Esophagus muscularis mucosa (tissue), 4 donors: Measurements from ENCODE around the gene TMEM38B. TPM values are rescaled to one million over a fixed set of nuclear protein-coding genes. Genes with fewer than 3 reads are reported as not detected.

ENCODE experiments used
- DNase-seq: peaks from one replicate; pipeline ENCODE4 v3.0.0-alpha.2; 2017; ENCODE audit errors: extremely low spot score
- H3K27ac ChIP-seq, 4 donors: fragments of 200-600 bp; sonication (generic); replicated peaks in 1 of 4; 1 replicate in 3 of 4; 2 replicates in 1 of 4; pipeline ENCODE4 v1.5.1; 2016 to 2019; ENCODE audit warnings: mild to moderate bottlenecking in 1 of 4
- H3K27me3 ChIP-seq, 4 donors: fragments of 200-600 bp; sonication (generic); one replicate each; pipeline versions ENCODE4 v1.5.1 to v1.6.0; 2016 to 2019
- H3K36me3 ChIP-seq, 4 donors: fragments of 200-600 bp; sonication (generic); one replicate each; pipeline ENCODE4 v1.5.1; 2016 to 2019
- H3K4me1 ChIP-seq, 4 donors: fragments of 200-600 bp; sonication (generic); one replicate each; pipeline ENCODE4 v1.5.1; 2016 to 2019
- H3K4me3 ChIP-seq, 4 donors: fragments of 200-600 bp; sonication (generic); 1 replicate in 2 of 4; 2 replicates in 2 of 4; pipeline ENCODE4 v1.5.1; 2016 to 2019; ENCODE audit warnings: mild to moderate bottlenecking in 4 of 4, moderate library complexity in 1 of 4
- H3K9me3 ChIP-seq, 4 donors: fragments of 200-600 bp; sonication (generic); 1 replicate in 3 of 4; 2 replicates in 1 of 4; pipeline ENCODE4 v1.5.1; 2016 to 2019
- EP300 ChIP-seq: sonication (generic); formaldehyde crosslinking; IDR thresholded peaks from one replicate; pipeline ENCODE4 v1.6.1; 2017; ENCODE audit warnings: antibody characterized with exemption
- POLR2A ChIP-seq: fragments of 450-650 bp; IDR thresholded peaks from one replicate; pipeline ENCODE4 v1.6.1; 2017; ENCODE audit warnings: antibody characterized with exemption, moderate library complexity, mild to moderate bottlenecking, low read depth
- POLR2AphosphoS5 ChIP-seq, 2 donors: sonication (generic); formaldehyde crosslinking; IDR thresholded peaks; one replicate each; pipeline ENCODE4 v1.6.1; 2017; ENCODE audit warnings: antibody characterized with exemption in 2 of 2
- WGBS: methylation state at CpG from one replicate; pipeline ENCODE4 v1.1.5; 2018; 5-methylcytosine and 5-hydroxymethylcytosine counted together
- intact Hi-C: fragments of 100-400 bp; cut with DNase I; formaldehyde crosslinking; loops from one replicate; pipeline ENCODE4 v1.15.1; 2023
- total RNA-seq, 4 donors: library from RNA; depleted of rRNA; stranded (reverse); fragments of >200 nt; gene quantifications; one replicate each; pipeline versions ENCODE4 v1.1.0 to v1.2.1, GENCODE V29; 2016
- TF ChIP-seq, protein P1 (sequence below), 3 experiments: fragments of 200-600 bp in 2 of 3; fragments of 450-650 bp in 1 of 3; sonication (generic) in 2 of 3; IDR thresholded peaks; one replicate each; pipeline ENCODE4 v1.5.1; 2017 to 2019; ENCODE audit warnings: antibody characterized with exemption in 3 of 3, mild to moderate bottlenecking in 2 of 3, moderate library complexity in 1 of 3

The TMEM38B gene
- total RNA-seq, 4 donors from 2014 or later, result 8.0 to 15.1 (median 11.9) TPM

DNA sequence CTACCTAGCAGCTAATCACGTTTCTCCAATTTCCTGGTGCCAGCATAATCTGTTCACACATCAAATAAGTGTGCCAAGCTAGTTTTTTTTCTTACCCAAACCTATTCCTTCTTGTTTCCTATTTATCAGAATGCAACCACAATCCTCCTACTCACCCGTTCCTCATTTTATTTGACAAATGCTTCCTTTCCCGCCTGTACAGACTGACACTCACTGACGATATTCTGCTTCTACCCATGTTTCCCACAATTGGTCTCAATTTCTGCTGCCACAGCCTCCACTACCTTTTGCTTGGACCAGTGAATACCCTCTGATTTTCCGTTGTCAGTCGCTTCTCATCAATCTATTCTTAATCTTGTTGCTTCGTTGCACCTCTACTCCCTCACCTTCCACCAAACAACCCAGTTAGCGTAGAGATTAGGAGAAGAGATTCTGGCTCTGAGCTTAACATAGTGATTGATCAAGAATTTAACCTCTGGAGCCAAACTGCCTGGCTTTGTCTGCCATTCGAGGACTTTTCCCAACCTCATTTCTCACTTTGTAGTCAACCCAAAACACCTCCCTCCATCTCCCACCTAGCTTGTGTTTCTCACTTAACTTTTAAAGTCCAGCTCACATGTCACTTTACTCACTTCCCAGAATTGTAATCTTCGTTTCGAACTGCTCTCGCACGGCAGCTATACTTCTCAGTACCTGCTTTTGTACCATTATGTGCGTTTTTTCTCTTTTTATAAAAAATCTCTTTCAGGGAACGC is 729 bp upstream of the TMEM38B start:
- intact Hi-C loops, result no loop called here
- Histone ChIP-seq H3K4me3 (peak overlapping the region; percentile 75 to 85 (median 82)), H3K9me3 (no peaks in the 10 kb centered on the region), H3K27ac (peak overlapping the region in 1 of 4 donors; percentile 83), H3K27me3 (peaks cover 0 to 26% (median 0%) of the 10 kb centered on the region in 4 donors), H3K4me1 (peaks cover 7 to 20% (median 17%) of the 10 kb centered on the region in 4 donors), H3K36me3 (no peaks in the 10 kb centered on the region)
- TF ChIP-seq, protein P1, sequence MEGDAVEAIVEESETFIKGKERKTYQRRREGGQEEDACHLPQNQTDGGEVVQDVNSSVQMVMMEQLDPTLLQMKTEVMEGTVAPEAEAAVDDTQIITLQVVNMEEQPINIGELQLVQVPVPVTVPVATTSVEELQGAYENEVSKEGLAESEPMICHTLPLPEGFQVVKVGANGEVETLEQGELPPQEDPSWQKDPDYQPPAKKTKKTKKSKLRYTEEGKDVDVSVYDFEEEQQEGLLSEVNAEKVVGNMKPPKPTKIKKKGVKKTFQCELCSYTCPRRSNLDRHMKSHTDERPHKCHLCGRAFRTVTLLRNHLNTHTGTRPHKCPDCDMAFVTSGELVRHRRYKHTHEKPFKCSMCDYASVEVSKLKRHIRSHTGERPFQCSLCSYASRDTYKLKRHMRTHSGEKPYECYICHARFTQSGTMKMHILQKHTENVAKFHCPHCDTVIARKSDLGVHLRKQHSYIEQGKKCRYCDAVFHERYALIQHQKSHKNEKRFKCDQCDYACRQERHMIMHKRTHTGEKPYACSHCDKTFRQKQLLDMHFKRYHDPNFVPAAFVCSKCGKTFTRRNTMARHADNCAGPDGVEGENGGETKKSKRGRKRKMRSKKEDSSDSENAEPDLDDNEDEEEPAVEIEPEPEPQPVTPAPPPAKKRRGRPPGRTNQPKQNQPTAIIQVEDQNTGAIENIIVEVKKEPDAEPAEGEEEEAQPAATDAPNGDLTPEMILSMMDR (IDR thresholded peaks at IDR 0.05), result no peak
- TF ChIP-seq EP300 (no peak), POLR2A (no peak), POLR2AphosphoS5 (IDR thresholded peaks at IDR 0.05) (no peak)
- DNase-seq, result no peak
- 6% methylated on average over 15 of the region's 15 CpGs for WGBS

DNA sequence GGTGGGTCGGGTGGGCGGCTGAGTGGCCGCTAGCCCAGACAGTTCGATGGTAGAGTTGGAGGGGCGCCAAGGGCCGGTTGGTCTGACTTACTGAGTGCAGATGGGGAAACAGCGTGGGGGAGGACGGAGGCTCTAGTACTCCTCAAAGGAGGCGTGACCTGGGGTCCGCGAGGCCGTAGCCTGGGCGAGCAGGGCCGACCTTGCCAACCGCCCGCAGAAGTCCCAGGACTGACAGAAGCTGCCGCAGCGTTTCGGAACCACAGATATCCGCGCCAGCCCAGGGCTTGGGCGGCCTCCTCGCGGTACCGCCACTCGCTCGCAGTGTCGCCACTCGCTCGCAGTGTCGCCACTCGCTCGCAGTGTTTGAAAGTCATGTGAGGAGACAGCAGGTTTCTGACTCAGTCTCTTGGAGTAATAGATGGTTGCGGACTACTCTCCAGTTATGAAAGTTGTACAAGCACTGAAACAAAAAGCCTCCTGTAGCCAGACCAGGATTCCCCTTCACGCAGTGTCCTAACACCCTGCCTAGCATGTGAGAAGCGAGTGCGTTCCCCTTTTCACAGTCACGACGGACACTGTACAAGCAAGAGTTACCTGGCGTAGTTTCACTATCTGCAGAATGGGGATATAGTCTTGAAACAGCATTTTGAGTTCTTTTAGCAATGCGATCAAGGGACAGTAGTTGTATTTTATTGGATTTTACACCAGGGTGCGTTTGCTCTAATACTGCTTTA is 674 bp downstream of the TMEM38B start:
- H3K27ac ChIP-seq, result peak overlapping the region; percentile 74 to 84 (median 78)
- 3% methylated on average over 15 of the region's 42 CpGs for WGBS
- intact Hi-C loops, result no loop called here

DNA sequence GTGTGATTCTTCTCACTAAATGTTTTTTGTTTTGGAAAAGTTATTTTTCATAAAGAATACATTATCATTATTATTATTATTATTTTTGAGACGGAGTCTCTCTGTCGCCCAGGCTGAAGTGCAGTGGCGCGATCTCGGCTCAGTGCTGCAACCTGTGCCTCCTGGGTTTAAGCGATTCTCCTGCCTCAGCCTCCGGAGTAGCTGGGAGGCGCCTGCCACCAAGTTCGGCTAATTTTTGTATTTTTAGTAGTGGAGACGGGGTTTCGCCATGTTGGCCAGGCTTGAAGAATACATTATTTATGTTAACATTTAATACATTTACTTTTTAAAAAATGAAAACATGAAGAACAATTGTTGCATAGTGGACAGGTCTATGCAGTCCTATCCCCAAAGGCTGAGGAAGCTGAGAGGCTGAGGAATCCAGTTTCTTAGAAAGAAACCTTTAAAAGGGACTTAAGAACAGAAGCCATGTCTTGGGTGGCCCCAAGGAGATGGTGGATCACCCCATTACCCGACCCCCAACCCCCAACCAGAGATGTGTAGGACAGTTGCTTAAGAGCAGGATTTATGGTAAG is 2.0 kb downstream of the TMEM38B start:
- Histone ChIP-seq H3K36me3 (no peaks in the 10 kb centered on the region), H3K27me3 (peaks cover 0 to 22% (median 0%) of the 10 kb centered on the region in 4 donors), H3K9me3 (no peaks in the 10 kb centered on the region), H3K27ac (no peak overlapping the region), H3K4me3 (no peak overlapping the region), H3K4me1 (peaks cover 7 to 20% (median 17%) of the 10 kb centered on the region in 4 donors)
- 94% methylated on average over 12 of the region's 12 CpGs for WGBS
- intact Hi-C loops, result no loop called here
- TF ChIP-seq EP300, result no peak
- TF ChIP-seq POLR2AphosphoS5 (IDR thresholded peaks at IDR 0.05), result no peak
- DNase-seq, result no peak

More for the DNA sequence above, 674 bp downstream of the TMEM38B start:
- Histone ChIP-seq H3K9me3 (no peaks in the 10 kb centered on the region), H3K4me1 (peaks cover 7 to 20% (median 17%) of the 10 kb centered on the region in 4 donors), H3K27me3 (peaks cover 0 to 26% (median 0%) of the 10 kb centered on the region in 4 donors), H3K4me3 (peak overlapping the region; percentile 75 to 85 (median 82)), H3K36me3 (no peaks in the 10 kb centered on the region)
- DNase-seq, result no peak
- TF ChIP-seq, protein P1 (IDR thresholded peaks at IDR 0.05), result no peak
- TF ChIP-seq POLR2AphosphoS5 (IDR thresholded peaks at IDR 0.05), result peak in 1 of 2 donors; percentile 74
- TF ChIP-seq EP300, result no peak
- no peak for TF ChIP-seq POLR2A

DNA sequence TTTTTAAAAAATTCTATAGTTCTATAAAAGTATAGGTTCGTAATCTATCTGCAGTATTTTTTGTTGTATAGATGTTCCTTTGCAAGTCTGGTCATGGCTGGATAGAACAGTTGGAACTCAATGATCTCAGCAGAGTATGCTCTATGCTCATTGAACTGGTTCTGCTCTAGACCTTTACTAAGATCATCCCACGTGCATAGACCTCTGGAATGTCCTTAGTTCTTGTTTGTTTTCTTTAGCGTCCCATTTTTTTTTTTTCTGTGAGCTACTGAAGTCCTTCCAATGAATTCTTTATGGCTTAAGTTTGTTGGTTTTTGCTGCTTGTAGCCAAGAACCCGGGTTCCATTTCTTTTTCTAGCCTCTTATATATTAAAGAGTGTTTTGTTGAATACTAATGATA is 3.5 kb downstream of the TMEM38B start:
- Histone ChIP-seq H3K27ac (no peak overlapping the region), H3K4me3 (no peak overlapping the region), H3K27me3 (peaks cover 0 to 8% (median 0%) of the 10 kb centered on the region in 4 donors), H3K9me3 (no peaks in the 10 kb centered on the region), H3K4me1 (peaks cover 7 to 20% (median 17%) of the 10 kb centered on the region in 4 donors), H3K36me3 (no peaks in the 10 kb centered on the region)
- WGBS, result 70% methylated on average over 4 of the region's 4 CpGs
- intact Hi-C loops, result no loop called here
- TF ChIP-seq, protein P1 (IDR thresholded peaks at IDR 0.05), result no peak
- DNase-seq, result no peak

DNA sequence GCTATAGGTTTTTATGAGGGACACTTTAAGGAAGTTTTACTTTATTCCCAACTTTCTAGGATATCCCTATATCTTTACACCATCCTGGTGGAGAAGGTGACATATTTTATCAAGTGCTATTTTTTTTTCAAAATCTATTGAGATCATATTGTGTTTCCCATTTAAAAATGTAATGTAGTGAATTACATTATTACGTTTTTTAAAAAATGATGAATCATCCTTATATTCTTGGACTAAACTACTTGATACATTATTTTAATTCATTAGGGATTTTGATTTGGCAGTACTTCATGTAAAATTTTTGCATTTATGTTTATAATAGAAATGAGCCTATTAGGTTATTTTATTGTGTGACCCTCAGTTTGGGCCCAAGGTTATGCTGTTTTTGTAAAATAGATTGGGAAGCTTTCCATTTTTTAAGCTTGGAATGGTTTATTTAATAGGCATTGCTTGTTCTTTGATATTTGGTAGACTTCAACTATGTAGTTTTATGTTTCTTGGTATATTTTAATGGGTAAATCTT is 4.1 kb downstream of the TMEM38B start:
- intact Hi-C loops, result no loop called here
- DNase-seq, result no peak
- no peak overlapping the region for H3K27ac ChIP-seq
- no peaks in the 10 kb centered on the region for H3K9me3 ChIP-seq
- TF ChIP-seq POLR2AphosphoS5 (IDR thresholded peaks at IDR 0.05) (no peak), EP300 (no peak), POLR2A (no peak)
- TF ChIP-seq, protein P1 (IDR thresholded peaks at IDR 0.05), result no peak
- WGBS, result 85% methylated on average over 1 of the region's 1 CpG
- no peaks in the 10 kb centered on the region for H3K36me3 ChIP-seq
- peaks cover 0 to 2% (median 0%) of the 10 kb centered on the region in 4 donors for H3K27me3 ChIP-seq
- H3K4me3 ChIP-seq, result no peak overlapping the region
- peaks cover 3 to 18% (median 15%) of the 10 kb centered on the region in 4 donors for H3K4me1 ChIP-seq
